Ishikawa (cell line): ENCODE measurements around the gene SRPK1.

Experiments
- CEBPB ChIP-seq: IDR thresholded peaks from 2 replicates; pipeline ENCODE4 v1.6.1; 2012
- CREB1 ChIP-seq: IDR thresholded peaks from 2 replicates; pipeline ENCODE4 v1.6.1; 2012; ENCODE audit warnings: low read depth
- EGR1 ChIP-seq: IDR thresholded peaks from 2 replicates; pipeline ENCODE4 v1.6.1; 2012
- EP300 ChIP-seq: IDR thresholded peaks from 2 replicates; pipeline ENCODE4 v1.6.1; 2012; ENCODE audit warnings: borderline replicate concordance
- FOXM1 ChIP-seq: IDR thresholded peaks from 2 replicates; pipeline ENCODE4 v1.6.1; 2012; ENCODE audit warnings: low read depth, borderline replicate concordance
- NFIC ChIP-seq: IDR thresholded peaks from 2 replicates; pipeline ENCODE4 v1.6.1; 2012
- RAD21 ChIP-seq: IDR thresholded peaks from 2 replicates; pipeline ENCODE4 v1.6.1; 2012; ENCODE audit warnings: low read depth
- TAF1 ChIP-seq: IDR thresholded peaks from 2 replicates; pipeline ENCODE4 v1.6.1; 2012; ENCODE audit warnings: low read depth, mild to moderate bottlenecking
- TCF12 ChIP-seq: IDR thresholded peaks from 2 replicates; pipeline ENCODE4 v1.6.1; 2012; ENCODE audit warnings: low read depth
- TEAD4 ChIP-seq: IDR thresholded peaks from 2 replicates; pipeline ENCODE4 v1.6.1; 2012
- YY1 ChIP-seq: IDR thresholded peaks from 2 replicates; pipeline ENCODE4 v1.6.1; 2012; ENCODE audit warnings: low read depth
- ZBTB7A ChIP-seq: IDR thresholded peaks from 2 replicates; pipeline ENCODE4 v1.6.1; 2012; ENCODE audit warnings: low read depth
- TF ChIP-seq, protein P1 (sequence below): IDR thresholded peaks from 2 replicates; pipeline ENCODE4 v1.6.1; 2012; ENCODE audit warnings: low read depth, mild to moderate bottlenecking
- TF ChIP-seq, protein P2 (sequence below): IDR thresholded peaks from 2 replicates; pipeline ENCODE4 v1.6.1; 2012
- TF ChIP-seq, protein P3 (sequence below): IDR thresholded peaks from 2 replicates; pipeline ENCODE4 v1.6.1; 2012

SRPK1 gene

DNA sequence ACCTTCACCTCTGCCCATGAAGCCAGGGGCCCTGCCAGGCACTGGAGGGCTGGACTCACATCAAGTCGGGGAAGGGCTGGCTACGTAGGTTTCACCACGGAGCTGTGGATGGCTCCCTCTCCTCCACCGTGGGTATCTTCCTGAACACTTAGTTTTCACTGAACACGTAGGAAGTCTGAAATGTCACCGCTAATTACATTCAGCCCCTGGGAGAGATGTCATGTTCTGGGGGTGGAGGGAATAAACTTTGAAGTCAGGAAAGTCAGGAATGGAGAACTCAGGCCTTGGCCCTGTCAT is 109.3 kb downstream of the SRPK1 start:
- TF ChIP-seq ZBTB7A (no peak), EGR1 (no peak), TEAD4 (no peak), CREB1 (no peak), NFIC (no peak), TAF1 (no peak), RAD21 (no peak), YY1 (no peak), TCF12 (no peak), FOXM1 (no peak), EP300 (no peak), CEBPB (no peak)
- TF ChIP-seq, protein P1, sequence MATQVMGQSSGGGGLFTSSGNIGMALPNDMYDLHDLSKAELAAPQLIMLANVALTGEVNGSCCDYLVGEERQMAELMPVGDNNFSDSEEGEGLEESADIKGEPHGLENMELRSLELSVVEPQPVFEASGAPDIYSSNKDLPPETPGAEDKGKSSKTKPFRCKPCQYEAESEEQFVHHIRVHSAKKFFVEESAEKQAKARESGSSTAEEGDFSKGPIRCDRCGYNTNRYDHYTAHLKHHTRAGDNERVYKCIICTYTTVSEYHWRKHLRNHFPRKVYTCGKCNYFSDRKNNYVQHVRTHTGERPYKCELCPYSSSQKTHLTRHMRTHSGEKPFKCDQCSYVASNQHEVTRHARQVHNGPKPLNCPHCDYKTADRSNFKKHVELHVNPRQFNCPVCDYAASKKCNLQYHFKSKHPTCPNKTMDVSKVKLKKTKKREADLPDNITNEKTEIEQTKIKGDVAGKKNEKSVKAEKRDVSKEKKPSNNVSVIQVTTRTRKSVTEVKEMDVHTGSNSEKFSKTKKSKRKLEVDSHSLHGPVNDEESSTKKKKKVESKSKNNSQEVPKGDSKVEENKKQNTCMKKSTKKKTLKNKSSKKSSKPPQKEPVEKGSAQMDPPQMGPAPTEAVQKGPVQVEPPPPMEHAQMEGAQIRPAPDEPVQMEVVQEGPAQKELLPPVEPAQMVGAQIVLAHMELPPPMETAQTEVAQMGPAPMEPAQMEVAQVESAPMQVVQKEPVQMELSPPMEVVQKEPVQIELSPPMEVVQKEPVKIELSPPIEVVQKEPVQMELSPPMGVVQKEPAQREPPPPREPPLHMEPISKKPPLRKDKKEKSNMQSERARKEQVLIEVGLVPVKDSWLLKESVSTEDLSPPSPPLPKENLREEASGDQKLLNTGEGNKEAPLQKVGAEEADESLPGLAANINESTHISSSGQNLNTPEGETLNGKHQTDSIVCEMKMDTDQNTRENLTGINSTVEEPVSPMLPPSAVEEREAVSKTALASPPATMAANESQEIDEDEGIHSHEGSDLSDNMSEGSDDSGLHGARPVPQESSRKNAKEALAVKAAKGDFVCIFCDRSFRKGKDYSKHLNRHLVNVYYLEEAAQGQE, result no peak
- TF ChIP-seq, protein P2, sequence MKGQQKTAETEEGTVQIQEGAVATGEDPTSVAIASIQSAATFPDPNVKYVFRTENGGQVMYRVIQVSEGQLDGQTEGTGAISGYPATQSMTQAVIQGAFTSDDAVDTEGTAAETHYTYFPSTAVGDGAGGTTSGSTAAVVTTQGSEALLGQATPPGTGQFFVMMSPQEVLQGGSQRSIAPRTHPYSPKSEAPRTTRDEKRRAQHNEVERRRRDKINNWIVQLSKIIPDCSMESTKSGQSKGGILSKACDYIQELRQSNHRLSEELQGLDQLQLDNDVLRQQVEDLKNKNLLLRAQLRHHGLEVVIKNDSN, result no peak
- TF ChIP-seq, protein P3, sequence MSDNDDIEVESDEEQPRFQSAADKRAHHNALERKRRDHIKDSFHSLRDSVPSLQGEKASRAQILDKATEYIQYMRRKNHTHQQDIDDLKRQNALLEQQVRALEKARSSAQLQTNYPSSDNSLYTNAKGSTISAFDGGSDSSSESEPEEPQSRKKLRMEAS, result no peak

DNA sequence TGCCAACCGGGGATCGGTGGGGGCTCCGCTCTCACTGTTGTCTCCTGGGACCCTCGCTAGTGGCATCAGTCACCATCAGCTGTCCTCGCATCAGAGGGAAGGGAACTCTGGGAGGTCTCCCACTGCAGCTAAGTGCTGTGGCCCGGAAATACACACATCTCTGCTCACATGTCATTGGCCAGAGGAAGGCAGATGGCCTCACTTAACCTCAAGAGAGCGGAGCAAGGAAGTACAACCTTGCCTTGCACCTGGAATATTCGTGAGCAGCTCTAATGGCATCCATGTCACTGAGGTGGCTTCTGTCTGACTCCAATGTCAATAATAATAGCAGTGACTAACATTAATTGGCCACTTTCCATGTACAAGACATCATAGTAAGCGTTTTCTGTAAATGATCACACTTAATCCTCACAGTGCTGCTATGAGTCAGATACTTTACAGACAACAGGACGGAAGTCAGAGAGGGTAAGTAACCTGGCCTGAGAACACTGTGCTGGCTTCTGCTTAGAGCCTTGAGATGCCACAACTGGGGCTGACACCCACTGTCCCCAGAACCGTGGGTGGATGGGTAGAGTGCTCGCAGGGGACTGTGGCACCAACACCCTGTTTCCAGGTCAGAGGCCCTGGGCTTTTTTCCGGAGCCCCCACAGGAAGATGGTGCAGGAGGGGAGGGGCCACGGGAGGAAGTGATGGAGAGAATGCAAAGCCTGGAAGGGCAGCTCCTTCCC is 109.8 kb downstream of the SRPK1 start:
- TF ChIP-seq TAF1 (no peak), FOXM1 (no peak), CEBPB (no peak), YY1 (no peak), NFIC (no peak), RAD21 (no peak), EGR1 (no peak), CREB1 (no peak), TCF12 (no peak), EP300 (no peak), TEAD4 (no peak), ZBTB7A (no peak)
- TF ChIP-seq, protein P2, result no peak
- TF ChIP-seq, protein P3, result no peak

DNA sequence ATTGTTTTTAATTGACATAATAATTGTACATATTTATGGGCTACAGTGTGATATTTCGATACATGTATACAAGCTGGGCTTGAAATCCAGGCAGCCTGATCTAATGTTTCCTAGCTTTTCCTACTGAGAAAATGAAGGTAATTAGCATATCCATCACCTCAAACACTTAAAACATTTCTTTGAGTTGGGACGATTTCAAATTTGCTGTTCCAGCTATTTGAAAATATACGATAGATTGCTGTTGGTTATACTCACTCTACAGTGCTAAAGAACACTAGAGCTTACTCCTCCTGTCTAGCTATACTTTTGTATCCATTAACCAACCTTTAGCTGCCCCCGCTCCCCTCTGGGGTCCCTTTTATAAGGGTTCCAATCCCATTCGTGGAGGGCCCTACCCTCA is 111.1 kb downstream of the SRPK1 start:
- no peak for TF ChIP-seq TCF12
- no peak for TF ChIP-seq CEBPB
- TF ChIP-seq, protein P2, result no peak
- no peak for TF ChIP-seq YY1
- TF ChIP-seq TEAD4, result no peak
- TF ChIP-seq CREB1, result no peak
- TF ChIP-seq EP300, result no peak
- no peak for TF ChIP-seq ZBTB7A
- TF ChIP-seq, protein P3, result no peak
- no peak for TF ChIP-seq RAD21
- no peak for TF ChIP-seq EGR1
- TF ChIP-seq NFIC, result no peak
- TF ChIP-seq, protein P1, result no peak
- no peak for TF ChIP-seq FOXM1
- no peak for TF ChIP-seq TAF1

DNA sequence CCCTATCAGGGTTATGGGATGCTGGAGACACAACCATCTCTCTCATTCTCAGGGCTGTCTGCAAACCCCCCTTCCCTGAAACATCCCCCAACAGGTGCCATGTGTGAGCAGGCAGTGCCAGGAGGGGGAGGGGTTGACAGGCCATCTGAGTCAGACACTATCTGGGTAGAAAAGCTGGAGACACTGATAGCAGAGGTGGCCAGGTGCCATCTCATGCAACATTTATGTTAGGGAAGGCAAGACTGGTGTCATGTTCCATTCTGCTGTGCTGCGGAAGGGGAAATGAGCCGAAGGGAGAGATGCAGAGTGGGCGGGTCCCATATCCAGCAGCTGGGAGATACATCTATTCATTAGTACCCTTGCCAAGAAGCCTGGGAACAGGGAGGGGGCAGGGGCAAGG is 112.2 kb downstream of the SRPK1 start:
- TF ChIP-seq EP300 (no peak), TAF1 (no peak), CREB1 (no peak), CEBPB (no peak), TEAD4 (no peak), FOXM1 (no peak), NFIC (no peak), TCF12 (no peak)
- TF ChIP-seq, protein P1, result no peak
- TF ChIP-seq, protein P3, result no peak
- TF ChIP-seq, protein P2, result no peak
